Left ventricle myocardium inferior (tissue), 1 donor: ENCODE measurements around the gene CAMK1D. TPM values are rescaled to one million over a fixed set of nuclear protein-coding genes. Genes with fewer than 3 reads are reported as not detected.

Experiments
- DNase-seq: peaks from one replicate; pipeline ENCODE4 v3.0.0-alpha.2; 2020
- H3K27ac ChIP-seq: fragments of 200-600 bp; replicated peaks from 2 replicates; pipeline ENCODE4 v1.8.0; 2021
- H3K27me3 ChIP-seq: fragments of 200-600 bp; 2 replicates; pipeline ENCODE4 v1.8.0; 2021; ENCODE audit warnings: low read depth
- H3K36me3 ChIP-seq: fragments of 200-600 bp; 2 replicates; pipeline ENCODE4 v1.8.0; 2021
- H3K4me1 ChIP-seq: fragments of 200-600 bp; 2 replicates; pipeline ENCODE4 v1.8.0; 2021
- H3K4me3 ChIP-seq: fragments of 200-600 bp; 2 replicates; pipeline ENCODE4 v1.8.0; 2021; ENCODE audit warnings: mild to moderate bottlenecking, moderate library complexity
- H3K9me3 ChIP-seq: fragments of 200-600 bp; replicated peaks from 2 replicates; pipeline ENCODE4 v1.8.0; 2021
- CTCF ChIP-seq: fragments of 200-600 bp; IDR thresholded peaks from 2 replicates; pipeline ENCODE4 v1.8.0; 2021; ENCODE audit warnings: antibody characterized with exemption, mild to moderate bottlenecking, borderline replicate concordance
- intact Hi-C: fragments of 100-400 bp; cut with micrococcal nuclease; formaldehyde crosslinking; loops from one replicate; pipeline ENCODE4 v1.11.0; 2022
- total RNA-seq: library from RNA; stranded (reverse); fragmentation: NEBNext Ultra II Directional; extraction: Animal tissue kit (Norgen Biotek cat#: 25700); gene quantifications from one replicate; pipeline ENCODE4 v1.2.1, GENCODE V29; 2021
- donor health status: DM: no; HTN: yes; CAD: no; lungs with severe emphysema.

Gene CAMK1D
- total RNA-seq, 1 donor from 2014 or later = 2.5 TPM

DNA sequence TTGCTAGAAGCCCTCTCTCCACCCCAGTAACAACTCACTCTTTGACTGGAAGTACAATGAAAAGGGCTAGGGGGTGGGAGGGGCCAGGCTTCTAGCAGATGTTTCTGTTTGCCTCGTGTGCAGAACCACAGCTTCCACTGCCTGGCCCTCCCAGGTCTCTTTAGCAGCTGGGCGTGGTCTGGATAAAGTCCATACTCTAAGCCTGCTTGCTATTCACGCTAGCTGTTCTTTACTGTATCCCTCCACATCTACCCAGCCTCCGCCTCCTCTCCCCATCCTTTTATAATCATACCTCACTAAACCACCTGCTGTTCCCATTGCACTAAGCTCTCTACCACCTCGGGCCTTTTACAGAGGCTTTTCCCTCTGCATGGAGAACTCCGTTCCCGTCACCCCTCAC is 288.8 kb downstream of the CAMK1D start:
- Histone ChIP-seq H3K27ac (no peak overlapping the region), H3K4me3 (no peak overlapping the region), H3K27me3 (no peaks in the 10 kb centered on the region), H3K4me1 (no peaks in the 10 kb centered on the region), H3K36me3 (no peaks in the 10 kb centered on the region), H3K9me3 (no peaks in the 10 kb centered on the region)
- no peak for TF ChIP-seq CTCF
- no peak for DNase-seq
- intact Hi-C loops = no loop called here

DNA sequence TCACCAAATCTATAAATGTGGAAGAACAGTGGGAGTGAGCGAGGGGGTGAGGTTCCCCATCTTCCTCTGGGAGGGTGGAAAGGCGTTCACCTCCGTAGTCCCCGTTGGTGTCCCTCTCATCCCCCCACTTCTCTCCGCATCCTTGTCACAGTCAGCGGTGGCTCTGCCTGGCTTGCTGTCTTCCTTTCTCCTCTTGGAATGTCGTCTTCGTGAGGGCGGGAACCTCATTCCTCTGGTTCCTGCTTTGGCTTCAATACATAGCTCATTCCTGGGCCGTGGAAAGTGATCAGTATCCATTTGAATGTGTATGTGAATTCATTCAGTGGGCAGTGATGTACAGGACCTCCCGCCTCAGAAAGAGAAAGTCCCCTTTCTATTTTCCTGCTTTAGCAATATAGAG is 289.4 kb downstream of the CAMK1D start:
- no peaks in the 10 kb centered on the region for H3K36me3 ChIP-seq
- no peak overlapping the region for H3K4me3 ChIP-seq
- intact Hi-C loops = no loop called here
- no peak for DNase-seq
- H3K9me3 ChIP-seq = no peaks in the 10 kb centered on the region
- no peaks in the 10 kb centered on the region for H3K27me3 ChIP-seq
- no peak for TF ChIP-seq CTCF
- no peaks in the 10 kb centered on the region for H3K4me1 ChIP-seq
- no peak overlapping the region for H3K27ac ChIP-seq

DNA sequence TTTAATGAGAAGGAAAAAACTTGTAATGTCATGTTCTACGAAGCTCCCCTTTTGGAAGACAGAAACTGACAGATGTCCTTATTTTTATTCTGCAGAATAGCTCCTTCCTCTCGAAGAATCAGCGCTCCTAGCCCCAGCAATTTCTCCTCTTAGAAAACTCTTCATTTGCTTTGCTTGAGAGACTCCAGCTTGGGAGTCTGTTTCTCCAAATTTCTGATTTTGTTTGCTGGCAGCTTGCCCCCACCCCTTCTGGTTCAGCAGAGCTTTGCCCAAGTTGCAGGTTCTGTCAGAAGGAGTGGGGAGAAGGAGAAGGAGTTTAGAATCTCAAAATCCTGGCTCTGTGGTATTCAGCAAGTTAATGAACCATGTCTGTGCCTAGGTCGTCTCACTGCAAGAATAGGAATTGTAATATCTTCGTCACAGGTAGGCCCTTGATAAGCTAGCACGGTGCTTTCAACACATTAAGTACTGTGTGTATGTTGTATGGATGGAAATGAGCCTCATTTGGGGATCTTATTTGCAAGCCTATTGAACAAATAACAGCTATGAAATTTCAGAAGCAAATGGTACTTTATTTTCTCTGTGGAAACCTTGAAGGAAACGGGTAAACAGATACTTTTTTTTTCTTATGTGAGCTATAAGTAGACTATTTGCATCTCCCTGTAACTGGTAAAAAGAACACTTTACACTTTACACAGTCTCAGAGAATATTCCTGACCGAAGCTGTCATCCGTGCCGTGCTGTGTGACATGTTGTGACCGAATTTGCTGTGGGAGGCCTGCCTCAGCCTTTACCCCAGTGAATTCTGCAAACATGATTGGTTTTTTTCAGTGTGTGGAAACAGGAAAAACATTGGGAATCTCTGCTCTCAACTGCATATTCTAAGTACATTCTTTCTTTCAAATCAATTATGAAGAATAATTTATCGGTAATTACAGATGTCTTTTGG is 290.9 kb downstream of the CAMK1D start:
- DNase-seq = no peak
- no peaks in the 10 kb centered on the region for H3K27me3 ChIP-seq
- intact Hi-C loops = no loop called here
- H3K4me3 ChIP-seq = no peak overlapping the region
- no peak overlapping the region for H3K27ac ChIP-seq
- H3K36me3 ChIP-seq = no peaks in the 10 kb centered on the region
- H3K4me1 ChIP-seq = no peaks in the 10 kb centered on the region
- TF ChIP-seq CTCF = no peak
- H3K9me3 ChIP-seq = no peaks in the 10 kb centered on the region

GRCh38 chr10:12642036-12642435 is 292.7 kb downstream of the CAMK1D start:
- H3K36me3 ChIP-seq = no peaks in the 10 kb centered on the region
- no peaks in the 10 kb centered on the region for H3K4me1 ChIP-seq
- no peak overlapping the region for H3K4me3 ChIP-seq
- no peak overlapping the region for H3K27ac ChIP-seq
- no peaks in the 10 kb centered on the region for H3K9me3 ChIP-seq
- H3K27me3 ChIP-seq = no peaks in the 10 kb centered on the region
- TF ChIP-seq CTCF = no peak
- no peak for DNase-seq
- intact Hi-C loops = no loop called here

DNA sequence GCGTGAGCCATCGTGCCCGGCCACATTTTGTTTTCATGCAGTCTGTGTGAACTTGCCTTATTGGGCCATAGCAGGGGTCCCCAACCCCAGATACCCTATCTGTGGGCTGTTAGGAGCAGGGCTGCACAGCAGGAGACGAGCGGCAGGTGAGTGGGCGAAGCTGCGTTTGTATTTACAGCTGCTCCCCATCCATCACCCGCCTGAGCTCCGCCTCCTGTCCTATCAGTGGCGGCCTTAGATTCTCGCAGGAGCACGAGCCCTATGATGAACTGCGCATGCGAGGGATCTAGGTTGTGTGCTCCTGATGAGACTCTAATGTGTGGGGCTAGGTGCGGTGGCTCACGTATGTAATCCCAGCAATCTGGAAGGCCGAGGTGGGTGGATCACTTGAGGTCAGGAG is 293.9 kb downstream of the CAMK1D start:
- no peak overlapping the region for H3K4me3 ChIP-seq

More for the DNA sequence above, 293.9 kb downstream of the CAMK1D start:
- Histone ChIP-seq H3K4me1 (no peaks in the 10 kb centered on the region), H3K9me3 (no peaks in the 10 kb centered on the region), H3K27me3 (no peaks in the 10 kb centered on the region), H3K27ac (no peak overlapping the region), H3K36me3 (no peaks in the 10 kb centered on the region)
- intact Hi-C loops = no loop called here
- TF ChIP-seq CTCF = no peak
- no peak for DNase-seq
